Esophagus squamous epithelium (tissue), 5 donors: ENCODE measurements around the gene RGS9BP. TPM values are rescaled to one million over a fixed set of nuclear protein-coding genes. Genes with fewer than 3 reads are reported as not detected.
"Not testable (repeated sequence)": the region's sequence is repeated elsewhere in the genome, so short reads cannot be mapped to it uniquely, and the experiment has no call there.

Experiments used
- DNase-seq: peaks from one replicate; lab custom pipeline; 2025; lab: John Stamatoyannopoulos, UW
- H3K27ac ChIP-seq, 4 donors: fragments of 200-600 bp; sonication (generic); one replicate each; pipeline ENCODE4 v1.5.1; 2016 to 2019; ENCODE audit warnings: mild to moderate bottlenecking in 1 of 4
- H3K27me3 ChIP-seq, 4 donors: fragments of 200-600 bp; sonication (generic); 1 replicate in 3 of 4; 2 replicates in 1 of 4; pipeline versions ENCODE4 v1.5.1 to v1.6.0; 2017 to 2021; ENCODE audit warnings: antibody characterized with exemption in 1 of 4
- H3K36me3 ChIP-seq, 3 donors: fragments of 200-600 bp; sonication (generic); one replicate each; pipeline ENCODE4 v1.5.1; 2016 to 2019
- H3K4me1 ChIP-seq, 3 donors: fragments of 200-600 bp; sonication (generic); one replicate each; pipeline ENCODE4 v1.5.1; 2017 to 2019
- H3K4me3 ChIP-seq, 4 donors: fragments of 200-600 bp; sonication (generic); 1 replicate in 3 of 4; 2 replicates in 1 of 4; pipeline ENCODE4 v1.5.1; 2016 to 2019; ENCODE audit warnings: mild to moderate bottlenecking in 2 of 4, moderate library complexity in 1 of 4
- H3K9me3 ChIP-seq, 3 donors: fragments of 200-600 bp; sonication (generic); one replicate each; pipeline ENCODE4 v1.5.1; 2016 to 2019
- CTCF ChIP-seq, 6 experiments: fragments of 450-650 bp in 4 of 6; fragments of 200-600 bp in 2 of 6; sonication (generic) in 2 of 6; IDR thresholded peaks; one replicate each; pipeline ENCODE4 v1.5.1; 2016 to 2019; ENCODE audit warnings: antibody characterized with exemption in 6 of 6, mild to moderate bottlenecking in 4 of 6, moderate library complexity in 4 of 6
- POLR2A ChIP-seq, 4 donors: fragments of 450-650 bp; IDR thresholded peaks; one replicate each; pipeline ENCODE4 v1.6.1; 2017; ENCODE audit warnings: antibody characterized with exemption in 4 of 4, mild to moderate bottlenecking in 4 of 4, moderate library complexity in 3 of 4
- WGBS, 2 donors: methylation state at CpG; one replicate each; pipeline ENCODE4 v1.1.5; 2018; 5-methylcytosine and 5-hydroxymethylcytosine counted together
- intact Hi-C: fragments of 100-400 bp; cut with DNase I; formaldehyde crosslinking; loops from one replicate; pipeline ENCODE4 v1.15.0; 2022
- total RNA-seq, 4 donors: library from RNA; depleted of rRNA; stranded (reverse); fragments of >200 nt; gene quantifications; one replicate each; pipeline ENCODE4 v1.1.0, GENCODE V29; 2016
- donor health status: DM: yes; HTN: yes; CAD: no.

The RGS9BP gene
- total RNA-seq, 4 donors from 2014 or later, result 0.09 to 2.0 (median 0.23) TPM

- WGBS, 2 donors, result 74 to 75% methylated on average over 9 to 13 of the region's 20 CpGs
- peaks cover 32 to 68% (median 43%) of the 10 kb centered on the region in 3 donors for H3K4me1 ChIP-seq
Measured at GRCh38 chr19:32693151-32694108, 17.8 kb downstream of the RGS9BP start.

GRCh38 chr19:32694316-32694715, 18.7 kb downstream of the RGS9BP start:
- Histone ChIP-seq H3K36me3 (peaks cover 0 to 39% (median 0%) of the 10 kb centered on the region in 3 donors), H3K4me1 (peaks cover 32 to 68% (median 43%) of the 10 kb centered on the region in 3 donors), H3K27ac (peak overlapping the region; percentile 44 to 97 (median 48)), H3K4me3 (peak overlapping the region; percentile 3 to 96 (median 80))
- intact Hi-C loops, H3K27me3 ChIP-seq, DNase-seq, H3K9me3 ChIP-seq: not testable (repeated sequence)
- 33 to 42% methylated on average over 2 of the region's 2 CpGs for WGBS, 2 donors

More at GRCh38 chr19:32693151-32694108, 17.8 kb downstream of the RGS9BP start:
- DNase-seq, H3K27me3 ChIP-seq, H3K9me3 ChIP-seq, intact Hi-C loops: not testable (repeated sequence)
- Histone ChIP-seq H3K36me3 (peaks cover 0 to 30% (median 0%) of the 10 kb centered on the region in 3 donors), H3K27ac (peak overlapping the region; percentile 44 to 97 (median 84)), H3K4me3 (peak overlapping the region; percentile 56 to 96 (median 80))
- TF ChIP-seq POLR2A (IDR thresholded peaks at IDR 0.05), result peak in 1 of 4 donors; percentile 15

GRCh38 chr19:32694851-32695250, 19.2 kb downstream of the RGS9BP start:
- WGBS, 2 donors, result 22 to 31% methylated on average over 2 of the region's 2 CpGs
- Histone ChIP-seq H3K27ac (peak overlapping the region in 2 of 4 donors; percentile 46 to 97), H3K36me3 (peaks cover 0 to 44% (median 4%) of the 10 kb centered on the region in 3 donors), H3K4me3 (peak overlapping the region in 3 of 4 donors; percentile 3 to 96 (median 91)), H3K4me1 (peaks cover 32 to 65% (median 42%) of the 10 kb centered on the region in 3 donors)
- H3K27me3 ChIP-seq, DNase-seq, intact Hi-C loops, H3K9me3 ChIP-seq: not testable (repeated sequence)

GRCh38 chr19:32695506-32695905, 19.9 kb downstream of the RGS9BP start:
- H3K27me3 ChIP-seq, DNase-seq, H3K4me3 ChIP-seq, intact Hi-C loops, H3K27ac ChIP-seq, H3K9me3 ChIP-seq: not testable (repeated sequence)
- Histone ChIP-seq H3K36me3 (peaks cover 0 to 51% (median 7%) of the 10 kb centered on the region in 3 donors), H3K4me1 (peaks cover 32 to 60% (median 39%) of the 10 kb centered on the region in 3 donors)
- 46 to 56% methylated on average over 6 of the region's 6 CpGs for WGBS, 2 donors

- H3K27ac ChIP-seq, intact Hi-C loops: not testable (repeated sequence)
- peaks cover 23 to 61% (median 32%) of the 10 kb centered on the region in 3 donors for H3K4me1 ChIP-seq
Measured at GRCh38 chr19:32696771-32697170, 21.1 kb downstream of the RGS9BP start.

GRCh38 chr19:32700129-32700528, 24.5 kb downstream of the RGS9BP start:
- H3K9me3 ChIP-seq, result peaks cover 0 to 12% (median 11%) of the 10 kb centered on the region in 3 donors
- H3K36me3 ChIP-seq, result peaks cover 0 to 80% (median 7%) of the 10 kb centered on the region in 3 donors
- H3K4me3 ChIP-seq, DNase-seq, intact Hi-C loops, H3K27ac ChIP-seq, H3K27me3 ChIP-seq: not testable (repeated sequence)
- WGBS, 2 donors, result 85 to 96% methylated on average over 7 of the region's 7 CpGs
- peaks cover 0 to 40% (median 15%) of the 10 kb centered on the region in 3 donors for H3K4me1 ChIP-seq

More at GRCh38 chr19:32696771-32697170, 21.1 kb downstream of the RGS9BP start:
- 58 to 89% methylated on average over 3 of the region's 3 CpGs for WGBS, 2 donors
- H3K9me3 ChIP-seq, H3K4me3 ChIP-seq, H3K27me3 ChIP-seq, DNase-seq: not testable (repeated sequence)
- H3K36me3 ChIP-seq, result peaks cover 0 to 53% (median 7%) of the 10 kb centered on the region in 3 donors

- Histone ChIP-seq H3K4me1 (peaks cover 0 to 21% (median 6%) of the 10 kb centered on the region in 3 donors), H3K27ac (peak overlapping the region in 2 of 4 donors; percentile 52 to 54), H3K9me3 (peaks cover 0 to 12% (median 11%) of the 10 kb centered on the region in 3 donors), H3K27me3 (no peaks in the 10 kb centered on the region), H3K36me3 (peaks cover 0 to 81% (median 7%) of the 10 kb centered on the region in 3 donors), H3K4me3 (no peak overlapping the region)
- intact Hi-C loops, result no loop called here
- TF ChIP-seq CTCF (IDR thresholded peaks at IDR 0.05) (no peak), POLR2A (IDR thresholded peaks at IDR 0.05) (no peak)
- no peak for DNase-seq
- 53 to 63% methylated on average over 5 of the region's 5 CpGs for WGBS, 2 donors
Measured at GRCh38 chr19:32702010-32702409, 26.4 kb downstream of the RGS9BP start.

- Histone ChIP-seq H3K4me1 (peaks cover 0 to 20% (median 6%) of the 10 kb centered on the region in 3 donors), H3K9me3 (peaks cover 0 to 12% (median 11%) of the 10 kb centered on the region in 3 donors), H3K36me3 (peaks cover 0 to 74% (median 7%) of the 10 kb centered on the region in 3 donors)
- WGBS, 2 donors, result 96 to 100% methylated on average over 2 of the region's 2 CpGs
- H3K27me3 ChIP-seq, H3K4me3 ChIP-seq, H3K27ac ChIP-seq, intact Hi-C loops, DNase-seq: not testable (repeated sequence)
Measured at GRCh38 chr19:32704006-32704405, 28.4 kb downstream of the RGS9BP start.
